ENCODE measurements around the gene CD200.

GRCh38 chr3:112393360-112393728 is 60.4 kb downstream of the CD200 start:
- TF ChIP-seq CTCF (IDR thresholded peaks at IDR 0.05) = no peak
- no peak for TF ChIP-seq POLR2A (IDR thresholded peaks at IDR 0.05)

Data from right lobe of liver (tissue), 4 donors.